HepG2 (cell line): Measurements from ENCODE around the gene NELFCD. TPM values are rescaled to one million over a fixed set of nuclear protein-coding genes. Genes with fewer than 3 reads are reported as not detected.

Experiments
- ATAC-seq: fragments of 200-7000 bp; cut with Tn5 transposase; 3 replicates; pipeline ENCODE4 v1.9.1; 2020; ENCODE audit warnings: mild to moderate bottlenecking, moderate library complexity
- BruUV-seq: library from RNA; stranded (reverse); fragments of 400-500 nt; replicated peaks from 2 replicates; lab custom pipeline; 2021; lab: Mats Ljungman, UMichigan
- CTCF ChIA-PET: fragments of 300-600 bp; formaldehyde crosslinking; extraction: SDS; loops from one replicate; lab custom pipeline; 2021; ENCODE audit warnings: low total read pairs, inconsistent platforms, low intra/inter-chr PET ratio; lab: Yijun Ruan, JAX
- POLR2A ChIA-PET: fragments of 350-600 bp; sonication (Branson Sonifier 250); formaldehyde crosslinking; loops from one replicate; lab custom pipeline; 2020; ENCODE audit warnings: antibody characterized with exemption, inconsistent platforms; lab: Yijun Ruan, JAX
- DNase-seq: peaks from one replicate; pipeline ENCODE4 v3.0.0-alpha.2; 2015; ENCODE audit warnings: low spot score
- FAIRE-seq: peaks from 3 replicates; lab custom pipeline; 2011; peaks lifted over from hg19 to GRCh38; lab: Jason Lieb, UNC
- H2AFZ ChIP-seq: one replicate; pipeline ENCODE4 v1.6.1; 2011; ENCODE audit warnings: low read length, inconsistent platforms
- H3K27ac ChIP-seq: fragments of 300-600 bp; 3 replicates; pipeline ENCODE4 v1.8.0; 2011; ENCODE audit warnings: mixed run types, mild to moderate bottlenecking, mixed read lengths, low read length, inconsistent platforms; ENCODE audit not compliant: insufficient read depth; ENCODE audit errors: extremely low read length
- H3K27me3 ChIP-seq, 2 experiments: fragments of 200-600 bp in 1 of 2; 2 replicates in 1 of 2; 3 replicates in 1 of 2; pipeline versions ENCODE4 v1.6.0 to v1.8.0; 2011; ENCODE audit warnings: low read length in 2 of 2, mild to moderate bottlenecking in 2 of 2, moderate library complexity in 2 of 2, inconsistent platforms in 1 of 2; ENCODE audit not compliant: insufficient read depth in 2 of 2, control insufficient read depth in 1 of 2
- H3K36me3 ChIP-seq, 2 experiments: fragments of 200-600 bp in 1 of 2; replicated peaks in 1 of 2; 2 replicates in 1 of 2; 3 replicates in 1 of 2; pipeline versions ENCODE4 v1.5.1 to v1.8.0; 2011; ENCODE audit warnings: low read length in 2 of 2, inconsistent platforms in 1 of 2; ENCODE audit not compliant: insufficient read depth in 2 of 2, control insufficient read depth in 1 of 2
- H3K4me1 ChIP-seq: 2 replicates; pipeline ENCODE4 v1.5.1; 2012; ENCODE audit warnings: low read length, inconsistent platforms; ENCODE audit not compliant: insufficient read depth
- H3K4me2 ChIP-seq: 2 replicates; pipeline ENCODE4 v1.6.0; 2011; ENCODE audit warnings: low read depth, low read length, inconsistent platforms
- H3K4me3 ChIP-seq, 3 experiments: fragments of 200-600 bp in 1 of 3; sonication (generic), shearing (Covaris generic) in 1 of 3; replicated peaks in 1 of 3; 2 replicates each; pipeline ENCODE4 v1.5.1; 2011 to 2016; ENCODE audit warnings: low read length in 3 of 3, inconsistent platforms in 2 of 3, low read depth in 2 of 3, mild to moderate bottlenecking in 2 of 3, control low read depth in 1 of 3, mixed read lengths in 1 of 3; ENCODE audit not compliant: insufficient read depth in 1 of 3
- H3K79me2 ChIP-seq: one replicate; pipeline ENCODE4 v1.6.1; 2011; ENCODE audit warnings: low read length, inconsistent platforms; ENCODE audit not compliant: insufficient read depth
- H3K9ac ChIP-seq: 2 replicates; pipeline ENCODE4 v1.6.0; 2011; ENCODE audit warnings: mild to moderate bottlenecking, low read depth, low read length, inconsistent platforms; ENCODE audit not compliant: insufficient read depth
- H3K9me3 ChIP-seq: 2 replicates; pipeline ENCODE4 v1.5.1; 2012; ENCODE audit warnings: mild to moderate bottlenecking, low read length
- H4K20me1 ChIP-seq: 2 replicates; pipeline ENCODE4 v1.6.0; 2011; ENCODE audit warnings: inconsistent platforms, mild to moderate bottlenecking, low read length, moderate library complexity; ENCODE audit not compliant: insufficient read depth
- CEBPB ChIP-seq: IDR thresholded peaks from 2 replicates; pipeline ENCODE4 v1.6.1; 2011; ENCODE audit warnings: low read depth, low read length, improper control_type of control experiment, borderline replicate concordance
- ELF3 ChIP-seq: IDR thresholded peaks from 2 replicates; pipeline ENCODE4 v1.6.1; 2016; ENCODE audit warnings: missing genetic modification reagents, missing compliant biosample characterization
- KLF11 ChIP-seq: IDR thresholded peaks from 2 replicates; pipeline ENCODE4 v1.6.1; 2016; ENCODE audit warnings: missing compliant biosample characterization
- MIER2 ChIP-seq: IDR thresholded peaks from 2 replicates; pipeline ENCODE4 v1.6.1; 2016; ENCODE audit warnings: missing biosample characterization, missing genetic modification reagents
- ZFP90 ChIP-seq: sonication (generic); formaldehyde crosslinking; IDR thresholded peaks from 2 replicates; pipeline ENCODE4 v1.8.0; 2022; ENCODE audit warnings: missing genetic modification reagents, mild to moderate bottlenecking, inconsistent platforms, borderline replicate concordance
- ZNF577 ChIP-seq: sonication (generic); formaldehyde crosslinking; IDR thresholded peaks from 2 replicates; pipeline ENCODE4 v1.4.0; 2020; ENCODE audit warnings: mild to moderate bottlenecking, low read depth, missing genetic modification reagents, borderline replicate concordance
- ZNF652 ChIP-seq: IDR thresholded peaks from 2 replicates; pipeline ENCODE4 v1.6.1; 2016; ENCODE audit warnings: low read depth, borderline replicate concordance
- ZNF737 ChIP-seq: sonication (generic); formaldehyde crosslinking; IDR thresholded peaks from 2 replicates; pipeline ENCODE4 v1.5.0; 2020; ENCODE audit warnings: missing genetic modification reagents, mild to moderate bottlenecking, borderline replicate concordance
- ZZZ3 ChIP-seq: sonication (generic); formaldehyde crosslinking; IDR thresholded peaks from 2 replicates; pipeline ENCODE4 v1.4.0; 2020; ENCODE audit warnings: missing genetic modification reagents, mild to moderate bottlenecking, borderline replicate concordance
- WGBS: methylation state at CpG from one replicate; pipeline ENCODE4 v1.1.6; 2017; ENCODE audit warnings: low lambda C conversion rate; 5-methylcytosine and 5-hydroxymethylcytosine counted together
- in situ Hi-C: cut with HindIII; loops from 2 replicates; pipeline ENCODE4 v1.10.0; 2017; ENCODE audit warnings: low pct_unique_long_range_greater_than_20kb; ENCODE audit not compliant: extremely low pct_ligation_motif_present
- intact Hi-C: fragments of 100-400 bp; cut with micrococcal nuclease; formaldehyde crosslinking; loops from one replicate; pipeline ENCODE4 v1.10.0; 2022; ENCODE audit not compliant: unreplicated experiment
- polyA plus RNA-seq, 8 experiments: library from polyadenylated mRNA; depleted of rRNA in 3 of 8; stranded (reverse) in 7 of 8; unstranded in 1 of 8; fragments of >200 nt; fragmentation: Illumina TruSeq in 4 of 8; extraction: Trizol in 4 of 8; gene quantifications; 2 replicates each; pipeline versions ENCODE4 v1.2.1 to v1.2.3, GENCODE V29; 2011 to 2016; ENCODE audit warnings: low read depth in 4 of 8, missing spikeins in 1 of 8, mixed read lengths in 1 of 8; ENCODE audit not compliant: insufficient read depth in 1 of 8
- total RNA-seq, 5 experiments: library from RNA; depleted of rRNA; stranded (reverse); fragments of >200 nt; fragmentation: Illumina TruSeq; extraction: Trizol; gene quantifications; 2 replicates each; pipeline ENCODE4 v1.2.3, GENCODE V29; 2016; ENCODE audit warnings: low read depth in 1 of 5
- TF ChIP-seq, protein P1 (sequence below): sonication (generic); formaldehyde crosslinking; IDR thresholded peaks from 2 replicates; pipeline ENCODE4 v1.5.0; 2020; ENCODE audit warnings: missing genetic modification reagents
- TF ChIP-seq, protein P2 (sequence below): sonication (generic); formaldehyde crosslinking; IDR thresholded peaks from 2 replicates; pipeline ENCODE4 v1.8.0; 2022; ENCODE audit warnings: low read depth, missing genetic modification reagents
- TF ChIP-seq, protein P3 (sequence below): sonication (generic); formaldehyde crosslinking; IDR thresholded peaks from 2 replicates; pipeline ENCODE4 v1.8.1; 2023; ENCODE audit warnings: mild to moderate bottlenecking, moderate library complexity, missing genetic modification reagents
- TF ChIP-seq, protein P4 (sequence below): sonication (generic); formaldehyde crosslinking; IDR thresholded peaks from 2 replicates; pipeline ENCODE4 v1.8.0; 2022; ENCODE audit warnings: mild to moderate bottlenecking, missing genetic modification reagents

NELFCD gene
- total and polyA plus RNA-seq, 2 of the 13 experiments (the other 11 are each of a cell fraction or from before 2014, with no cell fraction given), result 159 to 203 TPM

DNA sequence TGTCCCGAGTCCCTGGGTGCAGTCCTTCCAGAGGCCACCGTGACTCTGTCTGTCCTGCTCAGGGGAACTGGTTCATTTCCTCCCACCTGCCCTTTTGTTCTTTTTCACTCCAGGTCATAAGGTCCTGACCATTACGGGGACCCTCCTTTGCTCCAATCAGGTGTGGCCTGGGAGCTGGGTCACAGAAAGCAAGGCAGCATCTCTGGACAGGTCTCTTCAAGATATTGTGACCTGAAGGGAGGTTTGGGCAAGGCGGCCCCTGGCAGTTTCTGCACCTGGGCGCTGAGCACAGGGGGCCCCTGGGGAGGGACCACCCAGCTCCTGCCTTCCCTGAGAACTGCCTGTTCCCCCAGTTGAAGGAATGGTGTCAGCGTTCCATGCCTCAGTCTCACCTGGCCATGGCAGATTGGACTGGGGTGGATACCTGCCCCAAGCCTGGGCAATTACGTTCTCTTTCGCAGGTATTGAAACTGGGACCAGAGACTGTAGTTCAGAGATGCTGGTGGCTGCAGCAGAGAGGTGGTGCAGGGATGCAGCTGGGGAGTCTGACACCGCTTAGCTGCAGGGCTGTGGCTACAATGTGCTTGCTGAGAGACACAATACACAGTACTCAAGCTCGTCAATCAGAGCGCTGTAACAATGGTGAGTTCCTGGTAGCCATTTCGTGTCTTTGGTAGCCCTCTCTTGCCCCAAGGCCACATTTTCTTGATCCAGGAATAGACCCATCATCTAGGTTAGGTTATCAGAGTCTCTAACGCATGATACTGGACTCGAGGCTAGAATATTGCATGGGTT, 15.6 kb upstream of the NELFCD start:
- H3K27me3 ChIP-seq, result peaks cover 7 to 49% of the 10 kb centered on the region in 2 experiments; a peak in 4 of 5 replicates
- no peak overlapping the region for H2AFZ ChIP-seq
- no peaks in the 10 kb centered on the region for H3K36me3 ChIP-seq
- 32% methylated on average over 14 of the region's 14 CpGs for WGBS
- peak; percentile 12; the same call in 1 of the 3 replicates for ATAC-seq
- H3K79me2 ChIP-seq, result no peaks in the 10 kb centered on the region
- H3K9ac ChIP-seq, result no peak overlapping the region
- in situ Hi-C loops, result no loop called here
- H3K9me3 ChIP-seq, result peaks cover 6% of the 10 kb centered on the region
- no peak for DNase-seq
- H3K27ac ChIP-seq, result no peak overlapping the region
- TF ChIP-seq, protein P1, sequence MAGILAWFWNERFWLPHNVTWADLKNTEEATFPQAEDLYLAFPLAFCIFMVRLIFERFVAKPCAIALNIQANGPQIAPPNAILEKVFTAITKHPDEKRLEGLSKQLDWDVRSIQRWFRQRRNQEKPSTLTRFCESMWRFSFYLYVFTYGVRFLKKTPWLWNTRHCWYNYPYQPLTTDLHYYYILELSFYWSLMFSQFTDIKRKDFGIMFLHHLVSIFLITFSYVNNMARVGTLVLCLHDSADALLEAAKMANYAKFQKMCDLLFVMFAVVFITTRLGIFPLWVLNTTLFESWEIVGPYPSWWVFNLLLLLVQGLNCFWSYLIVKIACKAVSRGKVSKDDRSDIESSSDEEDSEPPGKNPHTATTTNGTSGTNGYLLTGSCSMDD, result no peak
- TF ChIP-seq ZNF737 (no peak), ELF3 (no peak), CEBPB (no peak), MIER2 (CRISPR knock-in tag) (no peak), ZNF577 (no peak), ZZZ3 (no peak), ZNF652 (CRISPR knock-in tag) (no peak), ZFP90 (CRISPR knock-in tag) (no peak), KLF11 (CRISPR knock-in tag) (no peak)
- TF ChIP-seq, protein P2, sequence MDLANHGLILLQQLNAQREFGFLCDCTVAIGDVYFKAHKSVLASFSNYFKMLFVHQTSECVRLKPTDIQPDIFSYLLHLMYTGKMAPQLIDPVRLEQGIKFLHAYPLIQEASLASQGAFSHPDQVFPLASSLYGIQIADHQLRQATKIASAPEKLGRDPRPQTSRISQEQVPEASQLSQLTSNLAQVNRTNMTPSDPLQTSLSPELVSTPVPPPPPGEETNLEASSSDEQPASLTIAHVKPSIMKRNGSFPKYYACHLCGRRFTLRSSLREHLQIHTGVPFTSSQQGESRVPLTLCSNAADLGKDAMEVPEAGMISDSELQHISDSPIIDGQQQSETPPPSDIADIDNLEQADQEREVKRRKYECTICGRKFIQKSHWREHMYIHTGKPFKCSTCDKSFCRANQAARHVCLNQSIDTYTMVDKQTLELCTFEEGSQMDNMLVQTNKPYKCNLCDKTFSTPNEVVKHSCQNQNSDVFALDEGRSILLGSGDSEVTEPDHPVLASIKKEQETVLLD (CRISPR knock-in tag), result no peak
- TF ChIP-seq, protein P3, sequence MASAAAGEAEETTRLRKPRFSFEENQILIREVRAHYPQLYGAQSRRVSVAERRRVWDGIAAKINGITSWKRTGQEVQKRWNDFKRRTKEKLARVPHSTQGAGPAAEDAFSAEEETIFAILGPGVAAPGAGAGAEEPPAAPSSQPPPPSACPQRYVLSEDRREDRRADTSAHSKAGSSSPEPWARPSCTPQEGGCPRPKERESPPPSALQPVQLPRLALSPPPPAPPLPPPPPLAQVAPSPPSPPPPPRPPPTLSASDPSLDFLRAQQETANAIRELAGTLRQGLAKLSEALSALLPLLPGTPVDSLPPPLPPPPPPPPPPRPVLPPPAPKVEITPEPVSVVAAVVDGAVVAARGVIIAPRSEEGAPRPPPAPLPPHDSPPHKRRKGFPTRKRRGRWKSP (CRISPR knock-in tag), result no peak
- TF ChIP-seq, protein P4, sequence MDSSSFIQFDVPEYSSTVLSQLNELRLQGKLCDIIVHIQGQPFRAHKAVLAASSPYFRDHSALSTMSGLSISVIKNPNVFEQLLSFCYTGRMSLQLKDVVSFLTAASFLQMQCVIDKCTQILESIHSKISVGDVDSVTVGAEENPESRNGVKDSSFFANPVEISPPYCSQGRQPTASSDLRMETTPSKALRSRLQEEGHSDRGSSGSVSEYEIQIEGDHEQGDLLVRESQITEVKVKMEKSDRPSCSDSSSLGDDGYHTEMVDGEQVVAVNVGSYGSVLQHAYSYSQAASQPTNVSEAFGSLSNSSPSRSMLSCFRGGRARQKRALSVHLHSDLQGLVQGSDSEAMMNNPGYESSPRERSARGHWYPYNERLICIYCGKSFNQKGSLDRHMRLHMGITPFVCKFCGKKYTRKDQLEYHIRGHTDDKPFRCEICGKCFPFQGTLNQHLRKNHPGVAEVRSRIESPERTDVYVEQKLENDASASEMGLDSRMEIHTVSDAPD, result no peak
- TF ChIP-seq, all 625 proteins: peak for 0
- POLR2A ChIA-PET, result no interaction called here
- FAIRE-seq, result no peak
- H4K20me1 ChIP-seq, result no peaks in the 10 kb centered on the region
- H3K4me2 ChIP-seq, result no peak overlapping the region
- BruUV-seq, result no TSS peak
- peaks cover 9% of the 10 kb centered on the region for H3K4me1 ChIP-seq
- CTCF ChIA-PET, result no interaction called here
- H3K4me3 ChIP-seq, result no peak overlapping the region
- intact Hi-C loops, result loop anchor here (10.0 kb wide), 1 partner anchor 119 kb away; no protein-coding TSS in a partner anchor
